Adrenal gland (tissue), 5 donors: ENCODE data around the gene SYCN.

Source experiments
- CTCF ChIP-seq, 6 experiments: fragments of 450-650 bp in 4 of 6; fragments of 200-600 bp in 2 of 6; sonication (generic) in 1 of 6; IDR thresholded peaks; 1 replicate in 5 of 6; 2 replicates in 1 of 6; pipeline versions ENCODE4 v1.5.1 to v1.8.0; 2016 to 2021; ENCODE audit warnings: antibody characterized with exemption in 6 of 6, mild to moderate bottlenecking in 2 of 6, moderate library complexity in 1 of 6
- POLR2A ChIP-seq, 2 donors: fragments of 450-650 bp; IDR thresholded peaks; one replicate each; pipeline ENCODE4 v1.6.1; 2017; ENCODE audit warnings: antibody characterized with exemption in 2 of 2, mild to moderate bottlenecking in 2 of 2, moderate library complexity in 1 of 2
- donor health status: DM: no; HTN: no; CAD: no.

GRCh38 chr19:39168258-39169142 is 35.6 kb downstream of the SYCN start:
- no peak for TF ChIP-seq CTCF (IDR thresholded peaks at IDR 0.05)
- no peak for TF ChIP-seq POLR2A (IDR thresholded peaks at IDR 0.05)
